HG02938 (cell line): ENCODE data around the gene ANXA10.
"Not testable (repeated sequence)": the region's sequence is repeated elsewhere in the genome, so short reads cannot be mapped to it uniquely, and the experiment has no call there.

ENCODE experiments used
- ATAC-seq: cut with Tn5 transposase; IDR thresholded peaks from one replicate; pipeline ENCODE4 v1.9.1; 2021; ENCODE audit warnings: mild to moderate bottlenecking, moderate library complexity; ENCODE audit not compliant: unreplicated experiment

ANXA10 gene

GRCh38 chr4:168153596-168154440, 61.5 kb downstream of the ANXA10 start:
- ATAC-seq, result peak; percentile 84

DNA sequence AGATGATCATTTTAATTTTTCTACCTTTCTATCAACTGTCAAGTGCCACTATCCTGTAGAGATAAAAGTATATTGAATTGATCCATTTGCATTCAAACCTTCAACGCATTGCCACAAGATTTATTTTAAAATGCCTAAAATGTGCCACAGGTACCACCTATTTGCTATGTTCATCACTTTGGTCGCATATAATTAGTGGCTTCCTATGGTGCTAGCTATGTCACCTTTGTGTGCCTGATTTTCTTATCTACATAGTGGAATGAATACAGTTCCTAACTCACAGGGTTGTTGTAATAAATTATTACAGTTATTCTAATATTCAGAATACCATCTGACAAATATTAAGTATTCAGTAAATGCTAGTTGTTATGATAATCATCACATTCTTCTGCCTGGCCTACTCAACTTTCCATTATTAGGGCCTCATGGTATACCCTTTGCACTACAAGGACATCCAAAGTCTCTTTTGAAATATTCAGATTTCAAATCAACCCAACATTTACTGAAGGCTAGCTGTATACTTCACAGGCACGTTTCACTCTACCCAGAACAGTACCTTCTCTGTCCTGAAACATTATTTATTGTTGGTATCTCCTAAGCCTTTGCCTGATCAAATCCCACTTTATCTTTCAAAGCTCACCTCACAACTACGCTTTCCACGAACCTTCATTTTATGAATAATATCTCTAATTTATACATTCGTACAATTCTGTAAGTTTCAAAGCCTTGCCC, 62.4 kb downstream of the ANXA10 start:
- no peak for ATAC-seq

GRCh38 chr4:168162604-168163003, 70.3 kb downstream of the ANXA10 start:
- no peak for ATAC-seq

DNA sequence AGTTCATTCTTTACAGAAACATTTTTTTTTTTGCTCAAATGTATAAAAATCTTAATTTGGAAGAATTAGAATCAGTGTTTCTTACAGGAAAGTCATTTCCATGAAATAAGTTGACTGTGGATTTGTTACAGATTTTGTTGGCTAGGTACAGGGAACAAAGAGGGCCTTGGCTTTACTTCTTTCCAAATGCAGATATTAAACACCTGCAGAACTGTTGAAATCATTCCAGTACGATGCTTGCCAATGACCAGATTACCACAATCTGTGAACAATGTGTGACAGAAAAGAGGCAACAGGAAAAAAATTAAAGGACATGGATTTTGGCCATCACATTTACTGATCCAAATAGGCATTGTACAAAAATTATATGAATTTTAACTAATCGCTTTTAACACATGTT, 70.8 kb downstream of the ANXA10 start:
- no peak for ATAC-seq

DNA sequence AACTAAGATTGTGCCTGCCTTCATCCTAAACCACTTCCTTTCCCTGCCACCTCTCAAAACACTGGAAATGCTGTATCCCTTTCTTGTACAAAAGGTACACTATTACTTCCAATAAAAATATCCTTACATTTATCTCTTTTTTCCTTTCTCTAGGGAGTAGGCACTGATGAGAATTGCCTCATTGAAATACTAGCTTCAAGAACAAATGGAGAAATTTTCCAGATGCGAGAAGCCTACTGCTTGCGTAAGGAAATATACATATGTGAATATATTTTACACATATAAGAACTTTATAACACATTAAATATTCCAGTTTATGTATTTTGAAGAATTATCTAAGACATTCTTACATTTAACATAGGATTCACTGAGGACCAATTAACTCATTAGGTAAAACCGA, 71.7 kb downstream of the ANXA10 start:
- no peak for ATAC-seq

DNA sequence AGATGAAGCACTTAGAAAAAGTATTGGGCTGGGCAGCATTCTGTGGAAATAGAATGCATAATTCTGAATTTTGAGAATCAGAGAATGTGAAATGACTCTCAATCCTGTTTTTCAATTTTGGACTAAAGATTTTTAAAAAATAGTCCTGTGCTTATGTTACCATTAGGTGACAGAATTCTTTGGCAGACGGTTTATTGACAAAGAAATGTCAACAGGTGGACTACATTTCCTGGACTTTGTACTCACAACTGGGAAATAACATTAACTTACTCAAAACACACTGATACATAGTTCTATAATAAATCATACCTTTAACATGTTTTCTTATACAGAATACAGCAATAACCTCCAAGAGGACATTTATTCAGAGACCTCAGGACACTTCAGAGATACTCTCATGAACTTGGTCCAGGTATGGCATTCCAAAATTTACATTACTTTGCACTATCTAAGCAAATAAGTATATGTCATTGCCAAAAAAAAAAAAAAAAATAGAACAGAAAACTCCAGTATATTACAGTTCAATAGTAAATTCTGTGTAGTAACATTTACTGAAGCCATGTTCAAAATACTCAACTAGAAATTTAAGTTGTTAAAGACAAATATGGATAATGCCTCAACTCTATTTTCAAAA, 72.7 kb downstream of the ANXA10 start:
- ATAC-seq, result no peak

DNA sequence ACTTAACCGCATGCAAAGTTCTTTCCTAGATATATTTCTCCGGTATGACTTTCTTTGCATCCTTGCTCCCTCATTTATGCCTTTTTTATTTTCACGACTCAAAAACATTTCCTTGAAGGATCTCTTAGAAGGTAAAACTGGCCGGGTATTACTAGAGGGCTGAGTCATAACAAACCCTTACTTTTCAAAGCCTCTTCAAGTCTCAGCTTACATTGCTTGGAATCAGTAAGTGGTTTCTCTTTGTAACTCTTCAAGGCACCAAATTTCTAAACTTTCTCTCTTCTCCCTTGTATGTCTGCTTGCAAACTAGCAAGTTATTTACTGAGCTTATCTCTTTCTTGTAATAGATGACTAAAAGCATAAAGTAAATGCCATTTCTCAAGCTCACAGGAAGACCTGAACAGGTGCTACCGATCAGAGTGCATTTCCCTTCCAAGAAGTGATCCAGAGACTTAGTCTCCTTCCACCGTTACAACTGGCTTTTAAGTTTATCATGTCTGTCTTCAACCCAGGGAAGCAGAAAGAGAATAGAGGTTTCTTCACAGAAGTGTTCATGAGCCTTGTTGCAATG, 75.5 kb downstream of the ANXA10 start:
- ATAC-seq, result peak; percentile 49

DNA sequence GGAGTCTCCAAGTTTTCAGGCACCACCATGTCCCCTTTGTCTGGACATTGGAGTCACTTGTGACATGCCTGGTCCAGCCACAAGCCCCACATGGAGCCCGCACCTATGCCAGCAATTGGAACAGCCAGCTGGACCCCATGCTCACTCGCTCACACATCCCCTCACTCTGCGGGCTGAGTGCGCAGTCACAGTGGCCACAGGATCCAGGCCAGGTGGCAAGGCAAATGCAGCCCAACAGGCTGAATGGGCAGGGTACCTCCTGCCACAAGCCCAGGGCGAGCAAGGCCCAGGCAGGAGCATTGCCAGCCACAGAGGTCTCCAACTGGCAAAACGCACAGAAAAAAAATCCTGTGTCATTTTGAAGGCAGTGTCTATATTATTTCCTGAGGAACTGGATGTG, 82.0 kb downstream of the ANXA10 start:
- ATAC-seq, result no peak

DNA sequence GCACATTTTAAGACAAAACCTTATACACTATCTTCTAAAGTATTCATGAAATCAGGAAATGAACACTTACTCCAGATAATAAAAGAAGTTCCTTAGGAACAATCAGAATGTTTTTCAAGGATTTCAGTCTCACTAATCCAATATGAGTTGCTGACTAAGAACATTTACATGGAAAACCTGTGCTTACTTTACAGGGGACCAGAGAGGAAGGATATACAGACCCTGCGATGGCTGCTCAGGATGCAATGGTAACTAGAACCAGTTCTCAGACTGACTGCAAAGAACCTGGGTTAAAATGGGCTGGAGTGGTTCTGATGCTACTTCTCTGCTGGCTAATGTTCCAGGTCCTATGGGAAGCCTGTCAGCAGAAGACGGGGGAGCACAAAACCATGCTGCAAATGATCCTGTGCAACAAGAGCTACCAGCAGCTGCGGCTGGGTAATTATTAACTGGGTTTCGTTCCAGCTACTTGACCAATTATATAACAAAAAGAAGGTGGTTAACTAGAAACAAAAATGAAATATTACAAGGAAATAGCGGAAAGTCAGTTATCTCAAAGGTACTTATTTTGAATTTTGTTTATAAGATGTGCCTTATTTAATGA, 85.3 kb downstream of the ANXA10 start:
- ATAC-seq, result no peak

DNA sequence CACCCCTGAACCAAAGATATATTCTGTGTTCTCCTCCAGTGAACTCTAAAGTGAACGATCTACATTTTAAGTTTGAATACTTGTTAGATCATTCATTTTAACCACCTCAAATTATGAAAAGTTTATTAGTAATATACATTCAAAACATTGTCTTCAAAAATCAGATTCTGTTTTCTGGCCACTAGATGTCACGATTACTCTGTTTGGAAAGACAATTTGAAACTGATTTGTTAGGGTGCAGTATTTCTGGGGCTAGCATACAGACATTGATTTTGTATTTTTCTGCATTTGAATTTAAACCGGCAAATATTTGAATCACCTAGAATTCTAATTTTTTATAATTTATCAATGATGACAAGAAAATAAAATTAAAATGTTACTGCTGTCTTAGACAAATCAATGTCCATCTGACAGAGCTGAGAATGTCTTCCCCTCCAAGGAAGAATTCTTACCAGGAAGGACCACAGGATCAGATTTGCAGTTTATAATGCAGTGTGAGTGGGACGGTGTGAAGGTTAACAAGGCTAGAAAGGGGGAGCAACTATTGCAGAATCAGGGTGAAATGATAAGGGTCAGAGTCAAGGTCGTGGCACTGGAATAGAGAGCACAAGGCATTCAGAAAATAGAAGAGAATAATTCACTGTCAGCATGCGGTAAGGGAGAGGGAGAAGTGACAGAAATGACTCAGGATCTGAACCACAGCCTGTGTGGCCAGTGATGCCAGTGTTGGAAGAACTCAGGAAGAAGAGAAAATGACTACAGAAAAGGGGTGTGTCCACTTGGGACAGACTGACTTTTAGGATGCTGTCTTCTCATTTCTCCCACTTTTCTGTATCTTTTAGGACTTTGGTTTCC, 91.6 kb downstream of the ANXA10 start:
- no peak for ATAC-seq

DNA sequence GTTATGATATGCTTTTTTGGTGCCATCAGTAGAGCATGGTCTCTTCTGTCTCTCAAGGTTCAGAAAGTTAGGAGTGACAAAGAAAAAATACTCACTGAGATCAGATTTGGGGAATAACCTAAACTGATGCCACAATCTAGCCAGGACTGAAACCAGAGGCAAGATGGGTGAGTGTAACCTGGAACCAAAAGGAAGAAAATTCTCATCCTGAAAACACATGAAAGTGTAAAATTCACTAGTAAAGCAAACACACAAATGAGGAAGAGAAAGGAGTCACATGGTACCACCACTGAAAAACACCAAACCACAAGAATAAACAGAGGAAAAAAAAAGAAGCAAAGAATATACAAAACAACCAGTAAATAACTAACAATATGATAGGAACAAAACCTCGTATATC, 96.4 kb downstream of the ANXA10 start:
- ATAC-seq, result no peak

DNA sequence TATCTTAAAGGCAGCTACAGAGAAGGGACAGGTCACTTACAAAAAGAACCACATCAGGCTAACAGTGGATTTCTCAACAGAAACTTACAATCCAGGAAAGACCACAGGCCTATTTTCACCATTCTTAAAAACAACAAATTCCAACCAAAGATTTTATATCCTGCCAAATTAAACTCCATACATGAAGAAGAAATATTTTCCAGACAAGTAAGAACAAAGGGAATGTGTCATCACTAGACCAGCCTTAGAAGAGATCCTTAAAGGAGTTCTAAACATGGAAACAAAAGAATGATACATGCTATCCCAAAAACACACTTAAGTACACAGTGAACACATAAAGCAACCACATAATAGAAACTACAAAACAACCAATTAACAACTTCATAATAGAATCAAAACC, 105.6 kb downstream of the ANXA10 start:
- ATAC-seq, result no peak

DNA sequence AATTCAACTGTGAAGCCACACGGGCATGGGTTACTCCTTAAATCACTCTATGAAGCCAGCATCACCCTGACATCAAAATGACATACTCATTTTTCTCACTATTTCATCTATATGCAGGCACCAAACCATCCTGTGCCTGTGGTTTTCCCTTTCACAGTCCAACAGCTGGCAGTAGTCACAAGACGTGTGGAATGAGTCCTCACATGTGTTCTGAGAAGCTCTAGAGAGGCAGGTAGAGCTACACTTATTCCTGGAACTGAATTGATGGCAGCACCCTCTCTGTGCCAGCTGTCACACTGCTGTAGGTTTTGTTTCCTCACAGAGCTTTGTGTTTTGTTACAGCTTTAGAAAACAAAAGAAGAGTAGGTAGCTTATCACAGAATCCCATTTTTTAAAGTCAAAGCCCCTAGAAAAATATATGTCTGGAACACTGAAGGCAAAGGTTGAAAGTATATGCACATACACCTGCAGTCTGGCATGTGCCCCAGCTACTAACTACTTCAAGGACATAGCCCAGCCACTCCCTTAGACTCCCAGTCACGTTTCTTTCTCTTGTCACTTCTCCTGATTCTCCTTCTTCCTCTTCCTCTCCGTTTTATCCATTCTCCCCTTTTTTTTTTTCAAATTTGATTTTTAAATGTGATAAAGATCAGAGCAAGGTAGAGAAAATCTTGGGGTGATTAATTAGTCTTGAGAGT, 107.1 kb downstream of the ANXA10 start:
- no peak for ATAC-seq

DNA sequence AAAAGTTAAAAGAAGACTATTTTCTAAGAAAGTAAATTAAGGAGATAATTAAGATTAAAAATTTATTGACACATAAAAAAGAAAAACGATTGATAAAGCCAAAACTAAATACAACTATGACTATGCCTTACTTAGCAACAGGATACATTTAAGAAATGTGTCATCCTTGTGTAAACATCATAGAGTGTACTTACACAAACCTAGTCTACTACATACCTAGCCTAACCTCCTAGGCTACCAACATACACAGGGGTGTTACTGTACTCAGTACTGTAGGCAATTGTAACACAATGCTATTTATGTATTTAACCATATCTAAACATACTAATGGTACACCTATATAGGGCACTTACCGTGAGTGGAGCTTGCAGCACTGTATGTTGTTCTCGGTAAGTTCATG, 108.3 kb downstream of the ANXA10 start:
- ATAC-seq, result no peak

- no peak for ATAC-seq
These were observed 111.0 kb downstream of the ANXA10 start for GRCh38 chr4:168203233-168203911.

GRCh38 chr4:168208957-168209614, 116.7 kb downstream of the ANXA10 start:
- ATAC-seq, result no peak

DNA sequence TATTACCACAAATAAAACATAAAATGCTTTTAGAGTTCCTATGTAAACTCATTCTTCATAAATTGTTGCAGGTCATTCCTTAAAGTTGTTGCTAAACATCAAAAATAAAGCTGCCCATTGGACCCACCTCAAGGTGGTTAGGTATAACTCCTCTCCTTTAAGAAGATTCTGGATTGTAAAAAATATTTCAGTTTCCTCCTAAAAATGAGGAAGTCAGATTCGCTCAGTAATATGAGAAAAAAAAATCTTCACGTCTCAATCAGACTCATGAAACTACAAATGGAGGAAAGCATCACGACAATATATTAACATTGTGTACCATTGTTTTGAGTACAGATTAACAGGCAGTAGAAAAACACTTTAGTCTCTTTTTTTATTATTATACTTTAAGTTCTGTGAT, 120.3 kb downstream of the ANXA10 start:
- ATAC-seq, result no peak

DNA sequence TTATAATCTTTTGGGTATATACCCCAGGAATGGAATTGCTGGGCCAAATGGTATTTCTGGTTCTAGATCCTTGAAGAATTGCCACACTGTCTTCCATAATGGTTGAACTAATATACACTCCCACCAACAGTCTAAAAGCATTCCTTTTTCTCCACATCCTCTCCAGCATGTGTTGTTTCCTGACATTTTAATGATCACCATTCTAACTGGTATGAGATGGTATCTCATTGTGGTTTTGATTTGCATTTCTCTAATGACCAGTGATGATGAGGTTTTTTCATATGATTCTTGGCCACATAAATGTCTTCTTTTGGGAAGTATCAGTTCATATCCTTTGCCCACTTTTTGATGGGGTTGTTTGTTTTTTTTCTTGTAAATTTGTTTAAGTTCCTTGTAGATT, 121.2 kb downstream of the ANXA10 start:
- not testable (repeated sequence) for ATAC-seq
